ENCODE data around the gene KCNA1. TPM values are rescaled to one million over a fixed set of nuclear protein-coding genes. Genes with fewer than 3 reads are reported as not detected.
A peak's percentile ranks its signal among the peaks of the same experiment; 100 is the strongest.

The KCNA1 gene
- total and polyA plus RNA-seq, 2 donors (not counting 1 experiment from before 2014, with no cell fraction given): not detected

GRCh38 chr12:4894019-4894418 is 15.7 kb upstream of the KCNA1 start:
- Histone ChIP-seq H3K4me3 (replicated peaks in 1 of 4; ENCODE audit: control extremely low read depth in 1 of 4, insufficient read depth in 1 of 4, low read depth in 3 of 4, low read length in 4 of 4) (no peak overlapping the region), H3K79me2 (ENCODE audit: control insufficient read depth, insufficient read depth, low read length) (no peaks in the 10 kb centered on the region), H3K4me2 (ENCODE audit: extremely low read depth, insufficient read depth, low read length) (no peak overlapping the region), H3K9ac (ENCODE audit: insufficient read depth, low read length) (no peak overlapping the region), H3K27me3 (ENCODE audit: control insufficient read depth, insufficient read depth, low read length) (no peaks in the 10 kb centered on the region), H4K20me1 (ENCODE audit: control insufficient read depth, extremely low read depth, insufficient read depth, low read length) (no peaks in the 10 kb centered on the region), H2AFZ (ENCODE audit: low read length) (no peak overlapping the region), H3K4me1 (ENCODE audit: control insufficient read depth, extremely low read depth, insufficient read depth, low read length) (no peaks in the 10 kb centered on the region), H3K27ac (ENCODE audit: insufficient read depth, low read length) (no peak overlapping the region), H3K9me3 (ENCODE audit: control insufficient read depth, insufficient read depth, low read depth, low read length) (no peaks in the 10 kb centered on the region), H3K36me3 (ENCODE audit: control insufficient read depth, insufficient read depth, low read length) (no peaks in the 10 kb centered on the region)
- TF ChIP-seq EZH2 (IDR thresholded peaks at IDR 0.05; ENCODE audit: low read length, missing control alignments): no peak
- no peak for DNase-seq (ENCODE audit: low read depth in 2 of 2)

DNA sequence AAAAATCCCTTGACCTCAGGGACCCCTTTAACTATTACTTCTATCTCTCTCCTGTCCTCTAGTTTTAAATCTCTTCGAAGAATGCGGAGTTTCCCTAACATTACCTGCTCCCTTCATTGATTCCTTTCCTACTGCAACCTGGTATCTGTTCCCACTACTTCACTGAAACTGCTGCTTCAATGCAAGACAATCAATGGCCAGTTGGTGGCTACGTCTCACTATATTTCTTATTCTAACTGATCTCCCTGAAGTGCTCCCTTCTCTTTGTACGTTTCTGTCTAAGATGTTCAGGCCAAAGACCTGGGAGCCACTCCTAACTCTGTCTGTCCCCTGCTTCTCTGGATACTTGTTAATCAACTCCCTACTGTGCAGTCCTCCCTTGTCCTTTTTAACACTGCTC is 10.3 kb upstream of the KCNA1 start:
- H3K9me3 ChIP-seq (ENCODE audit: control insufficient read depth, insufficient read depth, low read depth, low read length): no peaks in the 10 kb centered on the region
- peak in 1 of 2 donors; percentile 6 for TF ChIP-seq CTCF (conservative IDR thresholded peaks at IDR 0.05 in 1 of 2, IDR thresholded peaks at IDR 0.05 in 1 of 2; ENCODE audit: low read depth in 1 of 2, low read length in 2 of 2)
- no peak for TF ChIP-seq EZH2 (IDR thresholded peaks at IDR 0.05; ENCODE audit: low read length, missing control alignments)
- H3K4me1 ChIP-seq (ENCODE audit: control insufficient read depth, extremely low read depth, insufficient read depth, low read length): no peaks in the 10 kb centered on the region
- no peak overlapping the region for H3K4me2 ChIP-seq (ENCODE audit: extremely low read depth, insufficient read depth, low read length)
- DNase-seq (ENCODE audit: low read depth in 2 of 2): no peak
- H3K79me2 ChIP-seq (ENCODE audit: control insufficient read depth, insufficient read depth, low read length): no peaks in the 10 kb centered on the region
- no peak overlapping the region for H3K4me3 ChIP-seq (replicated peaks in 1 of 4; ENCODE audit: control extremely low read depth in 1 of 4, insufficient read depth in 1 of 4, low read depth in 3 of 4, low read length in 4 of 4)
- H3K9ac ChIP-seq (ENCODE audit: insufficient read depth, low read length): no peak overlapping the region
- no peak overlapping the region for H3K27ac ChIP-seq (ENCODE audit: insufficient read depth, low read length)
- H4K20me1 ChIP-seq (ENCODE audit: control insufficient read depth, extremely low read depth, insufficient read depth, low read length): no peaks in the 10 kb centered on the region
- no peaks in the 10 kb centered on the region for H3K27me3 ChIP-seq (ENCODE audit: control insufficient read depth, insufficient read depth, low read length)
- no peak overlapping the region for H2AFZ ChIP-seq (ENCODE audit: low read length)
- no peaks in the 10 kb centered on the region for H3K36me3 ChIP-seq (ENCODE audit: control insufficient read depth, insufficient read depth, low read length)

GRCh38 chr12:4900327-4900726 is 9.4 kb upstream of the KCNA1 start:
- H3K27ac ChIP-seq (ENCODE audit: insufficient read depth, low read length): no peak overlapping the region
- H3K36me3 ChIP-seq (ENCODE audit: control insufficient read depth, insufficient read depth, low read length): no peaks in the 10 kb centered on the region
- no peaks in the 10 kb centered on the region for H3K9me3 ChIP-seq (ENCODE audit: control insufficient read depth, insufficient read depth, low read depth, low read length)
- no peaks in the 10 kb centered on the region for H4K20me1 ChIP-seq (ENCODE audit: control insufficient read depth, extremely low read depth, insufficient read depth, low read length)
- no peaks in the 10 kb centered on the region for H3K79me2 ChIP-seq (ENCODE audit: control insufficient read depth, insufficient read depth, low read length)
- no peaks in the 10 kb centered on the region for H3K4me1 ChIP-seq (ENCODE audit: control insufficient read depth, extremely low read depth, insufficient read depth, low read length)
- H3K4me2 ChIP-seq (ENCODE audit: extremely low read depth, insufficient read depth, low read length): no peak overlapping the region
- H2AFZ ChIP-seq (ENCODE audit: low read length): no peak overlapping the region
- no peak overlapping the region for H3K4me3 ChIP-seq (replicated peaks in 1 of 4; ENCODE audit: control extremely low read depth in 1 of 4, insufficient read depth in 1 of 4, low read depth in 3 of 4, low read length in 4 of 4)
- H3K27me3 ChIP-seq (ENCODE audit: control insufficient read depth, insufficient read depth, low read length): no peaks in the 10 kb centered on the region
- H3K9ac ChIP-seq (ENCODE audit: insufficient read depth, low read length): no peak overlapping the region
- TF ChIP-seq CTCF (conservative IDR thresholded peaks at IDR 0.05 in 1 of 2, IDR thresholded peaks at IDR 0.05 in 1 of 2; ENCODE audit: low read depth in 1 of 2, low read length in 2 of 2) (no peak), EZH2 (IDR thresholded peaks at IDR 0.05; ENCODE audit: low read length, missing control alignments) (no peak)
- peak; percentile 3 to 75 for DNase-seq (ENCODE audit: low read depth in 2 of 2)
